ENCODE results near the gene GAL3ST1. TPM values are rescaled to one million over a fixed set of nuclear protein-coding genes. Genes with fewer than 3 reads are reported as not detected.

Gene GAL3ST1
- total RNA-seq, 1 donor from 2014 or later: 2.5 TPM

- no peaks in the 10 kb centered on the region for H3K9me3 ChIP-seq
- H3K36me3 ChIP-seq: peaks cover 100% of the 10 kb centered on the region
- H3K27me3 ChIP-seq: no peaks in the 10 kb centered on the region
- H3K27ac ChIP-seq: no peak overlapping the region
- no peak overlapping the region for H3K4me3 ChIP-seq
- no peaks in the 10 kb centered on the region for H3K4me1 ChIP-seq
- ATAC-seq (no peak), DNase-seq (no peak)
- no peak for TF ChIP-seq CTCF (IDR thresholded peaks at IDR 0.05)
- intact Hi-C loops (cut with DNase I): no loop called here
Observed at GRCh38 chr22:30584441-30584840, 10.0 kb upstream of the GAL3ST1 start.

GRCh38 chr22:30582788-30583545 is 8.5 kb upstream of the GAL3ST1 start:
- no peaks in the 10 kb centered on the region for H3K27me3 ChIP-seq
- H3K27ac ChIP-seq: no peak overlapping the region
- H3K36me3 ChIP-seq: peaks cover 100% of the 10 kb centered on the region
- ATAC-seq: no peak
- no peak for TF ChIP-seq CTCF (IDR thresholded peaks at IDR 0.05)
- no peak for DNase-seq
- no peak overlapping the region for H3K4me3 ChIP-seq
- no peaks in the 10 kb centered on the region for H3K4me1 ChIP-seq
- intact Hi-C loops (cut with DNase I): no loop called here
- no peaks in the 10 kb centered on the region for H3K9me3 ChIP-seq

GRCh38 chr22:30582051-30582450 is 7.6 kb upstream of the GAL3ST1 start:
- ATAC-seq (no peak), DNase-seq (no peak)
- no peak overlapping the region for H3K27ac ChIP-seq
- H3K9me3 ChIP-seq: no peaks in the 10 kb centered on the region
- H3K4me3 ChIP-seq: no peak overlapping the region
- no peaks in the 10 kb centered on the region for H3K4me1 ChIP-seq
- intact Hi-C loops (cut with DNase I): no loop called here
- H3K27me3 ChIP-seq: no peaks in the 10 kb centered on the region
- H3K36me3 ChIP-seq: peaks cover 100% of the 10 kb centered on the region
- no peak for TF ChIP-seq CTCF (IDR thresholded peaks at IDR 0.05)

- peaks cover 100% of the 10 kb centered on the region for H3K36me3 ChIP-seq
- no peak for TF ChIP-seq CTCF (IDR thresholded peaks at IDR 0.05)
- no peak for DNase-seq
Observed at GRCh38 chr22:30580896-30581295, 6.4 kb upstream of the GAL3ST1 start.

GRCh38 chr22:30578481-30578880 is 4.0 kb upstream of the GAL3ST1 start:
- no peaks in the 10 kb centered on the region for H3K27me3 ChIP-seq
- peaks cover 15% of the 10 kb centered on the region for H3K4me1 ChIP-seq
- H3K9me3 ChIP-seq: no peaks in the 10 kb centered on the region
- H3K4me3 ChIP-seq: no peak overlapping the region
- no peak for ATAC-seq
- no peak for TF ChIP-seq CTCF (IDR thresholded peaks at IDR 0.05)
- no peak for DNase-seq
- no peak overlapping the region for H3K27ac ChIP-seq
- peaks cover 83% of the 10 kb centered on the region for H3K36me3 ChIP-seq
- intact Hi-C loops (cut with DNase I): no loop called here

More at GRCh38 chr22:30580896-30581295, 6.4 kb upstream of the GAL3ST1 start:
- Histone ChIP-seq H3K4me3 (no peak overlapping the region), H3K27ac (no peak overlapping the region), H3K4me1 (peaks cover under 1% of the 10 kb centered on the region), H3K27me3 (no peaks in the 10 kb centered on the region), H3K9me3 (no peaks in the 10 kb centered on the region)
- intact Hi-C loops (cut with DNase I): no loop called here
- no peak for ATAC-seq

All from upper lobe of right lung (tissue), 1 donor.